Hepatic stellate cell (primary cell): ENCODE data around the gene MTAP.

Experiments
- DNase-seq: peaks from one replicate; pipeline ENCODE4 v3.0.0; 2011; ENCODE audit warnings: low spot score

MTAP gene

GRCh38 chr9:21969951-21970799 lies 167.7 kb downstream of the MTAP start:
- no peak for DNase-seq

- DNase-seq: no peak
Measured at GRCh38 chr9:21970800-21971640, 168.6 kb downstream of the MTAP start.

DNA sequence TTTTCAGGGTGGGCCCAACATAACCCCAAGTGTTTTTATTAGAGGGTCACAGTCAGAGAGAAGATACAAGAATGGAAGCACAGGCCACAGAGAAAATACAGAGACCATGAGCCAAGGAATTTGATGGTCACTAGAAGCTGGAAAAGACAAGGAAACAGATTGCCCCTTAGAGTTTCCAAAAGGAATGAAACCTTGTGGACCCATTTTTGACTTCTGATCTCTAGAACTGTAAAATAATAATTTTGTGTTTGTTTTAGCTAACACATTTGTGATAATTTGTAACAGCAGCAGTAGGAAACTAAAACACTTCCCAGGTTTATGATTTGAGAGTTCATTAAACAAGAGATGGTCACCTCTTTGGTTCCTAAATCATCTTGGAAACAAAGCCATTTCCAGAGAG lies 169.9 kb downstream of the MTAP start:
- no peak for DNase-seq

DNA sequence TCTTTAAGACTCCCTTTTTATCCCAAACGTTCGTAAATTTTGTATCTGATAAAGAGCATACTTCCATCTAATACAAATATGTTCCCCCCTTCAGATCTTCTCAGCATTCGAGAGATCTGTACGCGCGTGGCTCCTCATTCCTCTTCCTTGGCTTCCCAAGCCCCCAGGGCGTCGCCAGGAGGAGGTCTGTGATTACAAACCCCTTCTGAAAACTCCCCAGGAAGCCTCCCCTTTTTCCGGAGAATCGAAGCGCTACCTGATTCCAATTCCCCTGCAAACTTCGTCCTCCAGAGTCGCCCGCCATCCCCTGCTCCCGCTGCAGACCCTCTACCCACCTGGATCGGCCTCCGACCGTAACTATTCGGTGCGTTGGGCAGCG lies 171.9 kb downstream of the MTAP start:
- no peak for DNase-seq

- DNase-seq: peak; percentile 62
Measured at GRCh38 chr9:21974722-21975409, 172.4 kb downstream of the MTAP start.

GRCh38 chr9:21976334-21976875 lies 174.0 kb downstream of the MTAP start:
- no peak for DNase-seq

DNA sequence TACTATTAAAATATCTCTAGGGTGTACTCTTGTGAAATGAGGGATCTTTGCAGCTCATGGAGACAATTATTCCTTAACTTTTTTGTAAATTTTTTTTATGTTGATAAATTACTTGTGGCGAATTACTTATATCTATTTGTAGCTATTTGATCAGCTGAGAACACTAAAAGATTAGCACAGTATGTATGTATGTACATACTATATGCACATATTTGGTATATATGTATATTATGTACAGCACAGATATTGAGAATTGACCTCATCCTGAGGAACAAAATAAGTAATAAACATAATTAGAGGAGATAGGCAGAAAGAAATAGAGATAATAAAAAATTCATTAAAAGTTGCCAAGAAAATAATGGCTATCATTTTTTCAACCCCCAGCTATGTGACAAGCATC lies 180.0 kb downstream of the MTAP start:
- no peak for DNase-seq

GRCh38 chr9:21982861-21983560 lies 180.6 kb downstream of the MTAP start:
- DNase-seq: no peak

GRCh38 chr9:21983561-21983935 lies 181.1 kb downstream of the MTAP start:
- no peak for DNase-seq

DNA sequence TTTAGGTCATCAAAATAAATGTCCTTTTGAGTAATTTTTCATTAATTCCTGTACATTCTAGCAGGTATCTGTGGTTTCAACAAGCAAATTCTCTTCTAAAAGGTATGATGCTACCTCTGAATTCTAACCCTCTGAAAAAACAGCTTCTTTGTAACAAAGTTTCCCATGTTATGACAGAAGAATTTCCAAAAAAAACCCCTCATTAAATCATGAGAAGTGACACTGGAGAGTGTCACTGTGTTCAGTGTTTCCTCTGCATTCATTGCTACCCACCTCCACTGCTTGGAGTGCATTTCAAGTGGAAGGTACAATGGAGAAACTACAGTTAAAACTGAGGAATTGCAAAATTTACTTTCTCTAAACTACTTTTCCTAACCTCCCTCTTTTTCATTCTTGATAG lies 181.7 kb downstream of the MTAP start:
- DNase-seq: no peak

GRCh38 chr9:21985964-21986667 lies 183.7 kb downstream of the MTAP start:
- DNase-seq: no peak
